ENCODE results near the gene TENT5C.

- TF ChIP-seq CTCF (IDR thresholded peaks at IDR 0.05; ENCODE audit: low read length) (no peak), EZH2 (IDR thresholded peaks at IDR 0.05; ENCODE audit: borderline replicate concordance, low read length) (no peak)
Measured at GRCh38 chr1:117563492-117563875, 42.4 kb upstream of the TENT5C start.

Data from OCI-LY1 (cell line).